HG03378 (cell line): Measurements from ENCODE around the gene LPCAT2.

Experiments used
- ATAC-seq: cut with Tn5 transposase; IDR thresholded peaks from one replicate; pipeline ENCODE4 v1.9.1; 2021; ENCODE audit warnings: mild to moderate bottlenecking, moderate library complexity; ENCODE audit not compliant: unreplicated experiment

Gene LPCAT2

GRCh38 chr16:55479430-55480140, 29.3 kb upstream of the LPCAT2 start:
- no peak for ATAC-seq

- no peak for ATAC-seq
Measured at GRCh38 chr16:55480228-55480655, 28.6 kb upstream of the LPCAT2 start.

DNA sequence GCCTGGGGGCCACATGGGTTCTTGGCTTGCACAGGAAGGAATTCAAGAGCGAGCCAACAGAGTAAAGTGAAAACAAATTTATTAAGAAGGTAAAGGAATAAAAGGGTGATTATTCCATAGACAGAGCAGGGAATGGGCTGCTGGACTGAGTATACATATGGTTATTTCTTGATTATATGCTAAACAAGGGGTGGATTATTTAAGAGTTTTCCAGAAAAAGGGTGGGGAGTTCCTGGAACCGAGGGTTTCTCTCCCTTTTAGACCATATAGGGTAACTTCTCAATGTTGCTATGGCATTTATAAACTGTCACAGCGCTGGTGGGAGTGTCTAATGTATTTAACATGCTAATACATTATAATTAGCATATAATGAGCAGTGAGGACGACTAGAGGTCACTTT, 27.8 kb upstream of the LPCAT2 start:
- ATAC-seq, result no peak

DNA sequence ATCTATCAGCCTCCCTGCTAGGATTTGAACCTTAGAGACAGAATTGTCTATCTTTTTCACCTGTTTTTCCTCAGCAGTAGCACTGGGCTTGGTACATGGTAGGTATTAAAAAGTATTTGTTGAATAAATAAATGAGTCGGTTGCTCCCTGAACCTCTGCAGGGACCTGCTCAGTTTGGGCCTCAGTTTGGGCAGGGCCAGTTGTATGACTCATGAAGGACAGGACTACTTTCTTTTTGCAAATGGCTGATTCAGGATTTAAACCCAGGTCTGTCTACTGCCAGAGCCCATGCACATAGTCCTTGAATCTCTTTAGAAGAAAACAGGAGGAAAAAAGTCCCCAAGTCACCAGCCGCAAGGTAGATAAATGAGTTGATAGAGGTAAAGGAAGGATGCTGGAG, 26.8 kb upstream of the LPCAT2 start:
- ATAC-seq, result no peak

DNA sequence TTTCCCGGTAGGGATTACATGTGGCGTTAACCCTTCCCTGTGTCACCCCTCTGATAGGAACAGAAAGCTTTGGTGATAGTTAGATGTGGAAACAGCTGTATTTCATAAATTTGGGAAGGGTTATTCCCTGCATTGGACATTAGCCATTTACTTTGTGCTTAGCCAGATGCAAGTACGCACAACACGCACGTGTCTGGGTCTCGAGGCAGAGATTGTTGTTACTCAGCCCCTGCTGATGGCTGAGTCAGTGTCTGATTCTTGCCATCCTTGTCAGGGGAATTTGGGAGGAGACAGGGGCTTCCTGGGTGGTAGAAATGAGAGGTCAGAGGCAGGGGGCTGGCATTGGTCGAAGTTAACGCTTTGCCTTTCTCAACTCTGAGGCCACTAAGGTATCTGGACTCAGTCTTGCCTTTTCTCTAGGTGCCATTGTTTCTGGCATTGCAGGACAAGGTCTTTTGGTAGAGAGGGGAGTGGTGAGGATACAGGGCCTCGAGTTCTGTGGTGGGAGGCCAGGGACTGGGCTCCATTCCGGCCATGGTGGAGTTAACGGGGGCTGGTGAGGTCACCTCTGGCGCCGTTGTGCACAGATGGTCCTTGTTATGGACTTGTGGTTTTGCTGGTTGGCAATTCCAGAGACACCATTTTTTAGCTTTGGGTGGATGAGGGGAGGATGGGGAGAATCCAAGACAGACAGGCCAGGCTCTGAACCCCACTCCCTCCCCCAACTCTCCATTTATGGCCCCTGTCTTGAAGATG, 21.6 kb upstream of the LPCAT2 start:
- no peak for ATAC-seq

- ATAC-seq, result no peak
Measured at GRCh38 chr16:55488306-55488705, 20.6 kb upstream of the LPCAT2 start.

DNA sequence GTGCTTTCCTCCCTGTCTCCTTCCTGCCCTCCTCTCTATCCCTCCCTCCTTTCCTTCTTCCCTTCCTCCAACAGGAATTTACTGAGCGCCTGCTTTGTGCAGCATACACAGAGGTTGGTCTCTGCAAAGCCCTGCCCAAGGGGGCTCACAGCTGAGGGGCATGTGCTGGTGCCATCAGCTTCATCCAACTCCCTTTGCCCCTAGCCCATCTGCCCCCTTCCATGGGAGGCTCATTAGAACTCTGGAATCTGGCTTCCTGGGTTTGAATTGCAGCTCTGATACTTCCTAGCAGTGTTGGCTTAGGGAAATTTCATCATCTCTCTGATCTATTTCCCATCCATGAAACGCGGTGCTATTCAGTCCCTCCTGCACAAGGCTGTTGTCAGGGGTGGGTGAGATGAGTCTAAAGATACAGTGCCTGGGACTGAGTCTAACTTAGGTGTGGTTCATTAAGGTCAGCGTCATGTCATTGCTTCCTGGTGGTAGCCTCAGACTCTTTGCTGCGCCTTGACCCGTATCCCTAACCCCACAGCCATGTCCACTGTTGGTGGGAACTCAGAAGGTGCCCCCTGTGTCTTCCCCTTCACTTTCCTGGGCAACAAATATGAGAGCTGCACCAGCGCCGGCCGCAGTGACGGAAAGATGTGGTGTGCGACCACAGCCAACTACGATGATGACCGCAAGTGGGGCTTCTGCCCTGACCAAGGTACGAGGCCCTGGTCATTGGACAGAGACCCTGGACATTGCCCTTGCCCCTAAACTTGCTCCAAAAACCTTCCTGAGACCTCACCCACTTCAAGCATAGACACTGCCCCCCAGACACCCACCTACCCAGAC, 19.5 kb upstream of the LPCAT2 start:
- ATAC-seq, result no peak

GRCh38 chr16:55489956-55490265, 19.0 kb upstream of the LPCAT2 start:
- no peak for ATAC-seq

GRCh38 chr16:55490301-55490700, 18.6 kb upstream of the LPCAT2 start:
- no peak for ATAC-seq

DNA sequence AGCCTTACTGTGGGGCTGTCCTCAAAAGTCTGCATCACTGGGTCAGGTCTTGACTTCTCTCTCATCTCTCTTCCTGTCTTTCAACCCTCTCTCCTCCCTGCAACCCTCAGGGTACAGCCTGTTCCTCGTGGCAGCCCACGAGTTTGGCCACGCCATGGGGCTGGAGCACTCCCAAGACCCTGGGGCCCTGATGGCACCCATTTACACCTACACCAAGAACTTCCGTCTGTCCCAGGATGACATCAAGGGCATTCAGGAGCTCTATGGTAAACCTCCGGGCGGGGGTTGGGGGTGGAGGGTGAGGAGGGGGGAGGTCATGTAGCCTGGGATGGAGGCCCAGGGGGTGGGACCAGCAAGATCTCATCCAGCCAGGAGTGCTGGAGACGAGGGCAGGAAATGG, 17.2 kb upstream of the LPCAT2 start:
- no peak for ATAC-seq

GRCh38 chr16:55492756-55493380, 16.0 kb upstream of the LPCAT2 start:
- no peak for ATAC-seq

DNA sequence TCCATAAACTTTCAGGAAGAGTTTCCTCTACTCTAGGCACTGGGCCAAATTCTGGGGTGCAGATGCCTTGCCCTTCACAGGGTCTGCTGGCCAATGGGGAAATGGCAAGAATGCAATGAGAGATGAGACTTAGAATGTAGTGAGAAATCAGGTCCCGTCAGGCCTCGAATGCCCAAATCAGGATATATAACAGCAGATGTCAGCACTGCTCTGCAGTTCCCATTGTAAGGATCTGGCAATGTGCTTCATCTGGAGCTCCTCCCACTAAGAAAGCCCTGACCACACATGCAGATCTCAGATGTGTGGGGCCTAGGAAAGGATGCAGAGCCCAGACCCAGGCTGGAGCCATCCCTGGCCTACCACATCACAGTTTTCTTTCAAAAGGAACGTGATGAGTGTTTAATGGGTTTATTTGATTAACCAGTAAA, 13.9 kb upstream of the LPCAT2 start:
- ATAC-seq, result no peak

DNA sequence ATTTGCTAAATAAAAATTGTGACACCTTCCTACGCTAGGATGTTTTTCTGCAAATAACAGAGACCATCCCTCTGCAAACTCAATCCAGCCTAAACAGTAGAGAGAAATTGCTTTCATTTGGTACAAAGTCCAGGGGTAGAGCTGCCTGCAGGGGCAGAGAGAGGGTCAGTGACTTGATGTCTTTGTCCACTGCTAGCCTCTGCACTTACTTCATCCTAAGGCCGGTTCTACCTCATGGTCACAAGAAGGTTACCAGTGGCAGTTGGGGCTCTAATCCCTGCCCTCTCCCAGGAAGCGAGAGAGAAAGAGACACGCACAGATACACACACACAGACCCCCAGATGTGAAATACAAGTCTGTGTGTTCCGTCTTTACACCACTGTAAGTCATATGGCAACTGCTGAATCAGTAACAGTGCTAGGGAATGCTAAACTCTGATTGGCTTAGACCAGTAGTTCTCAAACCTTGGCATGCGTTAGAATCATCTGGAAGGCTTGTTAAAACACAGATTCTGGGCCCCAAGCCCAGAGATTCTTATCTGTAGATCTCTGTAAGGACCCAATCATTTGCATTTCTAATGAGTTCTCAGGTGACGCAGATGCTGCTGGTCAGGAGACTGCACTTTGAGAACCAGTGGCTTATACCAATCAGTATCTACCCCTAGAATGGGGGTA, 13.1 kb upstream of the LPCAT2 start:
- no peak for ATAC-seq

- ATAC-seq, result no peak
Measured at GRCh38 chr16:55496509-55497145, 12.2 kb upstream of the LPCAT2 start.

- ATAC-seq, result no peak
Measured at GRCh38 chr16:55497558-55497957, 11.3 kb upstream of the LPCAT2 start.

DNA sequence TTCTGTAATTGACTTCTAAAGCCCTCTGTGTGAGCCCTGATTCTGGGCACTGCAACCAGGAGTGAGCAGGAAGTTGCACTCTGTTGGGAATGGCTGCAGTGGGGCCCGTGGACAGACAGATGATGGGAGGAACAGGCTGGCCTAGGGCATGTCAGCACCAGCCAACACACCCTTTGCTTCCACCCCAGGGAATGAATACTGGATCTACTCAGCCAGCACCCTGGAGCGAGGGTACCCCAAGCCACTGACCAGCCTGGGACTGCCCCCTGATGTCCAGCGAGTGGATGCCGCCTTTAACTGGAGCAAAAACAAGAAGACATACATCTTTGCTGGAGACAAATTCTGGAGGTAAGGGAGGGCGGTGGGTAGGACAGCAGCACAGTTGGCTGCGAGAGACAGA, 10.8 kb upstream of the LPCAT2 start:
- no peak for ATAC-seq

DNA sequence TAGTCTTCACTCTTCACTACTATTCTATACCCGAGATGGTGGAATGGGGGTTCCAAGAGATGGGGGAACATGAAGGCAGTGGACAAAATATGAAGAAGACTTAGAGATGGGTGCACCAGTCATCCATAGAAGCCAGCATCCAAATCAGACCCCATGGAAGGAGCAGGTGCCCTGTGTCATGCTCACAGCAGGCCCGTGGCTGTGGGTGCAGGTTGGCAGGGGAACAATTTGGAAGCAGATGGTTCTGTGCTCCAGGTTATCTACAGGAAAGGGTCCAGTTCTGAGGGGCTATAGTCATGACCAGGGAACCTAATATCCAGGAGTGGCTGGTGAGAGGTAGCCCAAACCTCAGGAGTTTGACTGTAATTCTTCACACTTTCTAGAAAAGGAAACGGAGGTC, 9.6 kb upstream of the LPCAT2 start:
- ATAC-seq, result no peak

- ATAC-seq, result no peak
Measured at GRCh38 chr16:55499951-55500529, 8.8 kb upstream of the LPCAT2 start.

GRCh38 chr16:55500530-55501011, 8.3 kb upstream of the LPCAT2 start:
- no peak for ATAC-seq
